NCI-H187 treated with DMSO at 0.1 percent for 48 hours (cell line): Measurements from ENCODE around the gene SND1.

ENCODE experiments used
- DNase-seq: peaks from one replicate; lab custom pipeline; 2025; lab: John Stamatoyannopoulos, UW

Gene SND1

DNA sequence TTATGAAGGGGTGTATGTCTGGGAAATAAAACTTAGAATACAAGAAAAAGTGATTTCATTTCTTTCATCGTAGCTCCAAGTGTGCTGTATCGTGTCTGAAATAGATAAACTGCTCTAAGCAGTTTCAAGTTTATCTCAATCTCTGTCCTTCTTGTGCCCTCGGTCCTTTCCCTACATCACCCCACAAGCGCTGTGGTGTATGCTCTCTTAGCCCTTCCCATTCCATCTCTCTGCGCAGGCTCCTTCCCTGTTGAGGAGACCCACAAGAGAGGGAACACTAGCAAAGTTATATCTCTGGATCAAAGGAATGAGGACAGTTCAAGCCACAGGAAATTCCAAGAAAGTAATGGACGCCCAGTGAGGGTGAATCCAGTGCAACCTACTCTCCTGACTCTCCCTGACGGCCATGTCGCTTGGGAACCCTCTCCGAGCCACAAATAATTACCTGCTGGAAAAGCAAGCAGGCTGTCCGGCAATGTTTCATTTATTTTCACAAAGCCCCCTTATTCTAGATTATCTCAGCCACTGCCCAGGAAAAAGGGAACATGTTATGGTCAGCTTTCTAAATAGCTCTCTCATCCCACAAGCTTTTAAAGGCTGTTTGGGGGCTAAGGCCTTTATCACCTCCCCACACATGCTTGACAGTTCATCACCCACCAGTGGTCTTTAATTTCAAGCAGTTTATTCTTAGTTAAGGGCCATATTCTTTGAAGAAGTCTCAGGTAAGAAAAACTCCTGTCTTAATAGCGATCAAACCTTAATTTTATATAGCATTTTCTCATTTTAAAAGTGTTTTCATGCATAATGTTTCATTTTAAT is 344.5 kb downstream of the SND1 start:
- DNase-seq, result no peak

- no peak for DNase-seq
Measured at GRCh38 chr7:127997226-127997922, 345.4 kb downstream of the SND1 start.

DNA sequence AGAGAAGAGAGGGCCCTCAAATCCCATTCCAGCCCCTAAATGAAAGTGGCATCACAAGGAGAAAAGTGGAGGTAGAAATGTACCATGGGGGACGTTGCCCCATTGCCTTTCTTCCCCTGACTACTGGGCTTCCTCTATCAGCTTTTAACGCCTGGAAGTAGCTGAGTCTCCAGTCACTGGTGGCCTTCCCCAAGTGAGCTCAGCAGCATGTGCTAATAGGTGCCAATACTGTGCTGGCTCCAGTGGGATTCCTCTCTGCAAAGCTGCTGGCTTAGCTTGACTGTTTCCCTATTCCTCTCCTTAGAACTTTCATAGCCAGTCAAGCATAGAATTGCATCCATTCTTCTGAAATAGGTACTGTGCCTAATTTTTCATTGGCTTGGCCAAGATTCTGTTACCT is 346.7 kb downstream of the SND1 start:
- DNase-seq, result no peak

- DNase-seq, result no peak
Measured at GRCh38 chr7:128000048-128000447, 348.1 kb downstream of the SND1 start.

GRCh38 chr7:128000854-128001265 is 348.9 kb downstream of the SND1 start:
- DNase-seq, result no peak

DNA sequence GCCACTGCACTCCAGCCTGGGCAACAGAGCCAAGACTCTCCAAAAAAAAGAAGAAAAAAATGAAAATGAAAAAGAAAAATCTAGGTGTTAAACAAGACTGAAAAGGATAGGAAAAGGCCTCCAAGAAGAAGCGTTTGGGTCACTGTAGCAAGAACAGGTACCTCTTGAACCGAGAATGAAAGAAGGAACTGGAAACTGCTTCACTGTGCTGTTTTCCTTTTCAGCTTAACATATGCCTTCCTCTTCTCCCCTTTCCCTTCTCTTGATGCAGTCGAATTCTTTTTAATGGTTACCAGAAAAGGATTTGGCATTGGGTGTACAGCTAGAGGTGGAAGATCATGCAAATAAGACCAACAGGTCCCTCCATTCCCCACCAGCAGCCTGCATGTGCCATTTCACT is 351.2 kb downstream of the SND1 start:
- no peak for DNase-seq

DNA sequence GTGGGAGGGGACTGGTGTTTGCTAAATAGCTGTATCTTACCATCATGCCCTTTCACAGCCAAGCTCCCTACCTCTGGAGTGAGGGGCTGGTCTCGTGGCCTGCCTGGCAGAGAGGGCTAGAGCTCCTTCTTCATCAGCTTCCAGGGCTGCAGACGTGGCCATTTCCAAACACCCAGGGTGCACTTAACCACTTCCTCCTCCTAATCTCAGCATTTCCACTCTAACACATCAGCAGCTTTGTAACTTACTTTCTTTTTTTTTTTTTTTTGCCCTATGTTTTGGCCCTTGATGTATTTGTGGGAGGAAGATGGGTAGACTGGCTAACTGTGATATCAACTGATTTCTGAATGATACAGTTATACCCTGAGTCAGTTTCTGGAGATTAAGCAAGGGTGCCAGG is 351.8 kb downstream of the SND1 start:
- no peak for DNase-seq

DNA sequence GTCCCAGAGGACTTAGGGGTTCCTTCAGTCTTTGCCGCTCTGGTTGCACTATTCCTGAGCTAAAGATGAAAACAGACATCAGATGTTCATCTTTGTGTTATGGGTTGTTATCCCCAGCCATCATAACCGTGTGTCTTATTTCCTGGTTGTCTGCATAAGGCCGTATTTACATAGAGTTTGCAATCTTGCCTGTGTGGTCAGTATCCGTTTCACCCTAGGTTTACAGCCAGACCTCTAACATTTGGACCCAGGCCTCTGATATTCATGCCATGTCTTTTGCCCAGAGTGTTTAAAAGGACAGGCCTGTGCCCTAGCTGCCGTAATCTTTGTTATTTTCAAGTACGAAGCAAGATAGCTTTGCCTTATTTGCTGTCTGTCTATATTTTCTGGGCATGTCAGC is 352.6 kb downstream of the SND1 start:
- DNase-seq, result no peak

DNA sequence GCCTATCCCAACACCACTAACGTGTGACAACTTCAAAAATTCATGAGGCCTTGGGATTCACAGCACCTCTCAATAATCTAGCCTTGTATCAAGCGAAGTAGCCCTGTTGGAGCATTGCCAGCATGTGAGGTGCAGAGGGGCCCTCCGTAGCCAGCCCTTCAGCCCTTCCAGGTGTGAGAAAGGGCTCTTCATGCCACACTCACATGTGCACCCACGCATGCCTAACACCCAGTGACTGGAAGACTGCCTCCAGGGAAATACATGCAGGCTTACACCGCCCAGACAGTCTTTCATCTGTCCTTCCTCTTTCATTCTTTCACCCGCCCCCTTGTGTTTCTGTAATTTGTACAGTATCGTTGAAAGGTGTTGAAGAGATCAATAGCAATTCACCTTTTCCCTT is 353.1 kb downstream of the SND1 start:
- peak; percentile 77 for DNase-seq

DNA sequence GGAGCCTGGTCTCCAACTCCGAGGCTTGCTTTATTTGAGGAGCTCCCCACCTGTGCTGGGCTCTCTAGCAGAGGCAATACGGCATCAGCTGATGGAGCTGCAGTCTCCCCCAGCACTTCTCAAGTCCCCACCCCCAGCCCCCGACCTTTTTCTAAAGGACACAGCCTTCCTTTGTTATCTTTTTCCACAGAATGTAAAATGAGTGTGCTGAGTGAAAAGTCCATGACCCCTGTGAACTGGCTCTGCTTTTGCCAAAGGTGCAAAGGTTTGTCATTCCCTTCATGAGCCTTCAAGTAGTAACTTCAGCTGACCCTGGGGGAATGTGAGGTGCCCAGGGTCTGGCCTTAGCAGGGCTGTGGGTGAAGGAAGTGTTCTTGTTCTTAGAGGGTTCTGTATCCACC is 353.8 kb downstream of the SND1 start:
- DNase-seq, result no peak

DNA sequence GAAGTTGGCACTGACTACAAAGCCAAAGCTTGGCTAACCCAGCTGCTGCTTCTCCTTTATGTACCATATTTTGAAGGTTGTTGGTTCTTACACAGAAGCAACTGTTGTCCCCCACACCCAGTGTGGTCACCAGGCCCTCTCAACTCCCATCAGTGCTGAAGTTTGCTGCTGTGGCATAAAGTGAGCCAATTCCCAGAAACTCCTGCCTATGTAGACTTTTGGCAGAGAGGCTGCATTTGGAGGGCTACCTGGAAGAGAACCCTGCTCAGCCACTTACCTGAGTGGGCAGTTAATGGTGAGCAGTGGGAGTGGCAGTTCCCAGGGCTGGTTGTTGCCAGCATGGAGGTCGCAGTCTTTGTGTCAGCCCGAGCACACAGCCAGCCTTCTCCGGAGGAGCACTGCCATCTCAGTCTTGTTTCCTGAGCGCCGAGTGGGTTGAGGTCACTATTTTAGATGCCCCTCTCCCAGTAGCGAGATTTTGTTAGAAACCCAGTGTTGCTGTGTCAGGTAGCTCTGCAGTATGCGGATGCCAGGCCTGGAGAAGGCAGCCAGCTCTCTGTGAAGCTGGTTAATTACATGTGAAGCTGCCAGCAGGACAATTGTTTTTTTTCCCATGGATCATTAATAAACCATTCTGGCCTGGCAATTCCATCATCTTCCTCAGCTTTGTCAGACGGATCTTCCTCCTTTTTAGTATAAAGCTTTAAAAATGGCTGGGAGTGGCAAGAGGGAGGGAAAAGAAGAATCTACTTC is 354.7 kb downstream of the SND1 start:
- no peak for DNase-seq

GRCh38 chr7:128007303-128007680 is 355.3 kb downstream of the SND1 start:
- no peak for DNase-seq

- DNase-seq, result no peak
Measured at GRCh38 chr7:128008141-128008540, 356.1 kb downstream of the SND1 start.

- no peak for DNase-seq
Measured at GRCh38 chr7:128008744-128009143, 356.8 kb downstream of the SND1 start.

DNA sequence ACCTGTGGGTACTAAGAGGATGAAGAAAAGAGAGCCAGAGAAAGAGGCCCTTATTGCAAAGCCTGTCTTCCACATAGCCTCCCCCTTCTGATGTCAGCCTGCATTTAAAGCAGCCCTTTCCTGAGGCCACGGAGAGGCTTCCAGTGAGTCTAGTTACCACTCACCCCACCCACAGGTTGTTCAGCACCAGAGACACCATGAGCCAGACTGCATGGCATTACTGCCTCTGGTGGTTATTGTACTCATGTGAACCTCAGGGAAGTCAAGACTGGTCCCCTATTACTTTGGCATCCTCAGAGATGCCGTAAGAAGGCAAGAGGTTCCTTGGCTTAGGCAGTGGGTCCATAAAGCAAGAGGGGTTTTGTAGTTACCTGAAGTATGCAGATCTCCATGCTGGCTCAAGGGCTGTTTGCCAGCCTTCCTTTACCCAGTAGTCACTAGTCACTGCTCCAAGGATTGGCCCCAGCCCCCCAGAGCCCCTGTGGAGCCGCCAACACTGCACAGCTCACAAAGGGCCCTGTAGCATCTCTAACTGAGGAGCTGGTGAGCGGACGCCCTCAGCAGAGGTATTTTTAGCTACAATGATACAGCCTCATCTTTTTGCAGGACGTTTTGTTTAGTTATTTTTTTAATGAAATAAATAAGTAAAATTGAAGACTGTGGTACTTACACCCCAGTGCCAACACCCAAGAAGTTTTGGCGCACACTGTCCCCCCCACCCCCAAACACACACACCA is 358.6 kb downstream of the SND1 start:
- DNase-seq, result no peak

DNA sequence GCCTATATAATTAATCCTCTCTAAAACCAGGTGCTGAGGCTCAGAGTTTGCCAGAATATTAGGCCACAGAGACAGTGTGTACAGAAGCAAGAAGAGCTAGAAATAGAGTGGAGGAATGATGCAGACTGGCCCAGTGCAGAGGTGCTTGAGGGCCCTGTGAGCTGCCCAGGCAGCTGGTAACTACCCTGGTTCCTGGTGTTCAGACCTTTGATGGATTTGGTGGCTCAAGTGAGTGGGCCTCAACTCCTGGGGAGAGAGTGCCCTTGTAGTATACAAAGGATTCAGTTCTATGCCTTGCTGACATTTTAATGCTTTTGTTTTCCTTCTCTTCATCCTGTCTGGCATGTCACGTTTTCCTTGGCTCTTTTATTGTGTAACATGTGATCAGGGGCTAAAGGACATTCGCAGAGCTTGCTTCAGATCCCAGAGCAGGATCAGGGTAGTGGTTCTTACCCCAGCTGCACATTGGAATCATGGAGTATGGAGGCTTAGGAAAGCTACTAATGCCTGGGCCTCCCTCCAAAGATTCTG is 359.2 kb downstream of the SND1 start:
- no peak for DNase-seq

- no peak for DNase-seq
Measured at GRCh38 chr7:128014811-128015210, 362.8 kb downstream of the SND1 start.

DNA sequence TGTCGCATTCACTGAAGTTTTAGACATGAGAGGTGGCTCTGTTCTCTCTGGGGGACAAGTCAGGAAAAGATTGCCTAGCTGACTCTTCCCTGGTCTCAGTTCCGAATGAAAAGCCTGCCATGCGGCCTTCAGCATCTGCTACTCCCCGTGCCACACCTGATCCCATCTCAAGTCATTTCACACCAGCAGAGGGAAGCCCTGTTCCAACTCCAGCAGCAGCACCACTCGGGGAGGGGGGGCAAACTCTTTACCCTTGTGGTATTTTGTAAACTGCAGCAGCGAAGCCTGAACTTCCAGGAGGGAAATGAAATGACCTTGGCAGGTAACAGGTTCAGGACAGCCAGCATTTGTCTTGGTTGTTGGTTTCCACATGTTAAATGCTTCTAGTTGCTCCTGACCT is 365.5 kb downstream of the SND1 start:
- no peak for DNase-seq

GRCh38 chr7:128017862-128018845 is 366.2 kb downstream of the SND1 start:
- DNase-seq, result peak; percentile 12

DNA sequence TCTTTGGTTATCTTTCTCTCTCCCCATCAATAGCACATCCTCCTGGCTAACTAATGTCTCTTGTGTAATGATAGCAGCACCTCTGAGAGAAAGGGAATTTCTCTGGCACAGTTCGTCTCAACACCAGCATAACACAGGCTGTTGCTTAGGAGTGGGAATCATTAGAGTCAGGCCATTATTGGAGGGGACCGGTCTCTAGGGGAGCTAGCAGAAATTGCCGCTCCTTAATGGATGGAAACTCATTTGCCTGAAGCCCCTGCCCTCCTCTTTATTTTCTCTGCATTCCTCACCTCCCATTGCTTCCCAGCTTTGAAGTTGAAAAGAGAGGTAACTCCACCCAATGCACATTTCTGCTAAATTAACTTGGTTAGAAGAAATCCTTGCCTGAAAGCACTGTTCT is 367.3 kb downstream of the SND1 start:
- DNase-seq, result no peak

- DNase-seq, result no peak
Measured at GRCh38 chr7:128020159-128020558, 368.2 kb downstream of the SND1 start.
